WTC11 (cell line): ENCODE results near the gene APOL2. TPM values are rescaled to one million over a fixed set of nuclear protein-coding genes. Genes with fewer than 3 reads are reported as not detected.

Experiments
- ATAC-seq: fragments of 200-7000 bp; cut with Tn5 transposase; 2 replicates; pipeline ENCODE4 v1.10.0; 2021; ENCODE audit warnings: mild to moderate bottlenecking, moderate library complexity
- CTCF ChIA-PET: fragments of 300-600 bp; sonication (Branson Sonifier 250); formaldehyde crosslinking; loops from one replicate; lab custom pipeline; 2021; ENCODE audit warnings: antibody characterized with exemption; lab: Charles Lee
- POLR2A ChIA-PET: fragments of 350-600 bp; sonication (Branson Sonifier 250); formaldehyde crosslinking; loops from one replicate; lab custom pipeline; 2021; ENCODE audit warnings: antibody characterized with exemption; lab: Charles Lee
- DNase-seq: peaks from one replicate; pipeline ENCODE4 v3.0.0; 2021; ENCODE audit warnings: low spot score
- H3K27ac Mint-ChIP-seq: 2 replicates; pipeline ENCODE4 v1.8.0; 2021; ENCODE audit warnings: mixed read lengths
- H3K27me3 Mint-ChIP-seq: 2 replicates; pipeline ENCODE4 v1.8.0; 2021; ENCODE audit warnings: low read depth, mild to moderate bottlenecking, moderate library complexity, mixed read lengths
- H3K36me3 Mint-ChIP-seq: 2 replicates; pipeline ENCODE4 v1.8.0; 2021; ENCODE audit warnings: mixed read lengths
- H3K4me1 Mint-ChIP-seq: 2 replicates; pipeline ENCODE4 v1.8.0; 2022; ENCODE audit warnings: mixed read lengths
- H3K4me3 Mint-ChIP-seq: 2 replicates; pipeline ENCODE4 v1.8.0; 2021; ENCODE audit warnings: mild to moderate bottlenecking, moderate library complexity, mixed read lengths
- H3K9me3 Mint-ChIP-seq: 2 replicates; pipeline ENCODE4 v1.8.0; 2021; ENCODE audit warnings: mixed read lengths
- EMX1 ChIP-seq: fragments of 250-450 bp; sonication (Bioruptor Pico); IDR thresholded peaks from 2 replicates; pipeline ENCODE4 v1.8.0; 2021; ENCODE audit warnings: mild to moderate bottlenecking
- GRHL2 ChIP-seq: fragments of 250-450 bp; sonication (Bioruptor Pico); IDR thresholded peaks from 2 replicates; pipeline ENCODE4 v1.8.0; 2022; ENCODE audit warnings: mild to moderate bottlenecking, moderate library complexity; ENCODE audit not compliant: insufficient replicate concordance, severe bottlenecking
- HMGA2 ChIP-seq: fragments of 250-450 bp; sonication (Bioruptor Pico); IDR thresholded peaks from 2 replicates; pipeline ENCODE4 v1.4.0; 2021; ENCODE audit warnings: mild to moderate bottlenecking, moderate library complexity
- NFYB ChIP-seq: sonication (generic); formaldehyde crosslinking; conservative IDR thresholded peaks from 2 replicates; pipeline ENCODE4 v1.8.0; 2022; ENCODE audit warnings: low read depth, missing genetic modification reagents
- RORB ChIP-seq: fragments of 250-450 bp; sonication (Bioruptor Pico); IDR thresholded peaks from 2 replicates; pipeline ENCODE4 v1.9.0; 2021; ENCODE audit warnings: mild to moderate bottlenecking
- TP53 ChIP-seq: sonication (generic); formaldehyde crosslinking; IDR thresholded peaks from 2 replicates; pipeline ENCODE4 v1.8.1; 2023; ENCODE audit warnings: mild to moderate bottlenecking, missing genetic modification reagents
- ZNF121 ChIP-seq: sonication (generic); formaldehyde crosslinking; IDR thresholded peaks from 2 replicates; pipeline ENCODE4 v1.8.0; 2023; ENCODE audit warnings: missing genetic modification reagents
- ZNF138 ChIP-seq: sonication (generic); formaldehyde crosslinking; conservative IDR thresholded peaks from 2 replicates; pipeline ENCODE4 v1.8.1; 2022; ENCODE audit warnings: mild to moderate bottlenecking, moderate library complexity, missing genetic modification reagents
- ZNF219 ChIP-seq: sonication (generic); formaldehyde crosslinking; IDR thresholded peaks from 2 replicates; pipeline ENCODE4 v1.8.0; 2023; ENCODE audit warnings: missing genetic modification reagents, mild to moderate bottlenecking, borderline replicate concordance
- total RNA-seq: library from RNA; stranded (reverse); gene quantifications from 3 replicates; pipeline ENCODE4 v1.2.3, GENCODE V29; 2021
- TF ChIP-seq, protein P1 (sequence below): sonication (generic); formaldehyde crosslinking; IDR thresholded peaks from 2 replicates; pipeline ENCODE4 v1.8.0; 2022; ENCODE audit warnings: mild to moderate bottlenecking, missing genetic modification reagents
- TF ChIP-seq, protein P2 (sequence below): fragments of 250-450 bp; sonication (Bioruptor Pico); IDR thresholded peaks from 2 replicates; pipeline ENCODE4 v1.8.0; 2021; ENCODE audit warnings: mild to moderate bottlenecking
- TF ChIP-seq, protein P3 (sequence below): sonication (generic); formaldehyde crosslinking; IDR thresholded peaks from 2 replicates; pipeline ENCODE4 v1.8.1; 2023; ENCODE audit warnings: mild to moderate bottlenecking, missing genetic modification reagents, borderline replicate concordance
- TF ChIP-seq, protein P4 (sequence below): sonication (generic); formaldehyde crosslinking; IDR thresholded peaks from 2 replicates; pipeline ENCODE4 v1.8.1; 2022; ENCODE audit warnings: low read depth, mild to moderate bottlenecking, moderate library complexity, missing genetic modification reagents, borderline replicate concordance
- TF ChIP-seq, protein P5 (sequence below): sonication (generic); formaldehyde crosslinking; conservative IDR thresholded peaks from 2 replicates; pipeline ENCODE4 v1.8.1; 2023; ENCODE audit warnings: mild to moderate bottlenecking, low read depth, missing genetic modification reagents, moderate library complexity

The APOL2 gene
- total RNA-seq, 1 experiment from 2014 or later: 11.2 TPM

DNA sequence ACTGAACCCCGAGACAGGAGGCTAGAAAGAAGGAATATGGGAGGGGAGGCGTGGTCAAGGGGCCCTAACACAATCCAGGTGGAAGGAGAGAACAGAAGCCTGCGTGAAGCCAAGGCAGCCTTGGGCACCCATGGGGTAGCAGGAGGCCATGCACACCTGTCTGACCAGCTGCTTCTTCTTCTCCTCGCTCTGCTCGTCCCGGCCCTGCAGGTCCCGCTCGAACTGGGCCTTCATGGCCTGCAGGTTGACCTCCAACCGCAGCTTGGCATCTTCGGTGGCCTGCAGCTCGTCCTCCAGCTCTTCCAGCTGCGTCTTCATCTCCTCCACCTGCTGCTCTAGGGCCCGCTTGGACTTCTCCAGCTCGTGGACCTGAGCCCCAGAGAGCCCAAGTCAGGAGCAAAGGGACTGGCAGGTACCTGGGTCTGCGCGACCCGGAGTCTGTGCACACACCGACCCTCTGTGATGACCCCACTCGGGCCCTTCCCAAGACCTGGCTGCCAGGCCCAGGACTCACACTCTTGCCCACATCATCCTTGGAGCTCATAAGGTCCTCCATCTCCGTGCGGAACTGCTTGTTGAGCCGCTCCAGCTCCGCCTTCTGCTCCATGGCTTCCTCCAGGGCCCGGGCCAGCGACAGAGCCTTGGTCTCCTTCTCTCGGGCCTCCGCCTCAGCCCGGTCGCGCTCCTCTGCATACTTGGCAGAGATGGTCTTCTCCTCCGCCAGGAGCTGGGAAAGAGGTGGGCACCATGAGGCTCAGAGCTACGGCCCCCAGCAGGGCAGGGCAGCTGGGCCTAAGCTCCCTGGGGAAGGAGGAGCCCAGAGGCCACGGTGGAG is 49.5 kb upstream of the APOL2 start:
- no peaks in the 10 kb centered on the region for H3K27me3 Mint-ChIP-seq
- ATAC-seq: no peak
- CTCF ChIA-PET: interaction anchor here (1.2 kb wide), 1 partner anchor 12 kb away, joined by 3 read pairs; no protein-coding TSS in a partner anchor

DNA sequence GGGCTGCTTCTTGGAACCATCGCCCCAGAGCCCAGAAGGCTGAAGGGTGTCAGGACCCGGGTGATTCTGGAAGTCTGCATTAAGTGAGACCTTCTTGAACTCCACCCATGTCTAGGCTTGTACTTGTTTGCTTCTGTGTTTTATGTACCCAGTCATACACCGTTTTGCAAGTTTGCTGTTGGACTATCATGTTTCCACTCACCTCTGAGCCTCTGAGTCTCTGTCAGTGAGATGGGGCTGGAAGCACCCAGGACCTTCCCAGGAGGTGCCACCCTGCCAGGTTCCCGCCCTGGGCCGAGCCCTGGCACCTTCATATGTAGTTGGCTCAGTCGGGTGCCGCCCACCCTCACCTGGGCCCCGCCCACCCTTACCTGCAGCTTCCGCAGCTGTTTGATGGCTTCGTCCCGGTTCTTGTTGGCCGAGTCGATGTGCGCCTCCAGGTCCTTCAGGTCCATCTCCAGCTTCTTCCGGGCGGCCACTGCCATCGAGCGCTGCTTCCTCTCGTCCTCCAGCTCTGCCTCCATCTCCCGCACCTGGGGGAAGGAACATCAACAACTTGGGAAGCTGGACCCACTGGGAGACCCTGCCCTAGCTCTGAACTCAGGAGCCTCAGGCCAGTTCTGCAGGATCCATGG is 48.7 kb upstream of the APOL2 start:
- Mint-ChIP-seq H3K36me3 (peaks cover 84% of the 10 kb centered on the region), H3K27ac (no peak overlapping the region), H3K4me1 (peaks cover 5% of the 10 kb centered on the region; the same call in 1 of the 2 replicates), H3K9me3 (peaks cover 11% of the 10 kb centered on the region), H3K27me3 (no peaks in the 10 kb centered on the region), H3K4me3 (no peak overlapping the region)
- no peak for ATAC-seq
- CTCF ChIA-PET: interaction anchor here (2.3 kb wide), 1 partner anchor 198 kb away, joined by 16 read pairs; no protein-coding TSS in a partner anchor
- POLR2A ChIA-PET: interaction anchor here (0.5 to 0.6 kb wide), 2 partner anchors 24 to 570 kb away, joined by 3 to 7 read pairs; partner anchors contain the start of gene APOL5
- no peak for TF ChIP-seq NFYB
- TF ChIP-seq RORB (CRISPR knock-in tag): no peak
- no peak for TF ChIP-seq HMGA2 (CRISPR knock-in tag)
- no peak for TF ChIP-seq TP53 (CRISPR knock-in tag)
- no peak for TF ChIP-seq EMX1 (CRISPR knock-in tag)
- TF ChIP-seq, protein P1, sequence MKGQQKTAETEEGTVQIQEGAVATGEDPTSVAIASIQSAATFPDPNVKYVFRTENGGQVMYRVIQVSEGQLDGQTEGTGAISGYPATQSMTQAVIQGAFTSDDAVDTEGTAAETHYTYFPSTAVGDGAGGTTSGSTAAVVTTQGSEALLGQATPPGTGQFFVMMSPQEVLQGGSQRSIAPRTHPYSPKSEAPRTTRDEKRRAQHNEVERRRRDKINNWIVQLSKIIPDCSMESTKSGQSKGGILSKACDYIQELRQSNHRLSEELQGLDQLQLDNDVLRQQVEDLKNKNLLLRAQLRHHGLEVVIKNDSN: no peak
- TF ChIP-seq, protein P2, sequence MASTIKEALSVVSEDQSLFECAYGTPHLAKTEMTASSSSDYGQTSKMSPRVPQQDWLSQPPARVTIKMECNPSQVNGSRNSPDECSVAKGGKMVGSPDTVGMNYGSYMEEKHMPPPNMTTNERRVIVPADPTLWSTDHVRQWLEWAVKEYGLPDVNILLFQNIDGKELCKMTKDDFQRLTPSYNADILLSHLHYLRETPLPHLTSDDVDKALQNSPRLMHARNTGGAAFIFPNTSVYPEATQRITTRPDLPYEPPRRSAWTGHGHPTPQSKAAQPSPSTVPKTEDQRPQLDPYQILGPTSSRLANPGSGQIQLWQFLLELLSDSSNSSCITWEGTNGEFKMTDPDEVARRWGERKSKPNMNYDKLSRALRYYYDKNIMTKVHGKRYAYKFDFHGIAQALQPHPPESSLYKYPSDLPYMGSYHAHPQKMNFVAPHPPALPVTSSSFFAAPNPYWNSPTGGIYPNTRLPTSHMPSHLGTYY (CRISPR knock-in tag): no peak
- TF ChIP-seq, protein P3, sequence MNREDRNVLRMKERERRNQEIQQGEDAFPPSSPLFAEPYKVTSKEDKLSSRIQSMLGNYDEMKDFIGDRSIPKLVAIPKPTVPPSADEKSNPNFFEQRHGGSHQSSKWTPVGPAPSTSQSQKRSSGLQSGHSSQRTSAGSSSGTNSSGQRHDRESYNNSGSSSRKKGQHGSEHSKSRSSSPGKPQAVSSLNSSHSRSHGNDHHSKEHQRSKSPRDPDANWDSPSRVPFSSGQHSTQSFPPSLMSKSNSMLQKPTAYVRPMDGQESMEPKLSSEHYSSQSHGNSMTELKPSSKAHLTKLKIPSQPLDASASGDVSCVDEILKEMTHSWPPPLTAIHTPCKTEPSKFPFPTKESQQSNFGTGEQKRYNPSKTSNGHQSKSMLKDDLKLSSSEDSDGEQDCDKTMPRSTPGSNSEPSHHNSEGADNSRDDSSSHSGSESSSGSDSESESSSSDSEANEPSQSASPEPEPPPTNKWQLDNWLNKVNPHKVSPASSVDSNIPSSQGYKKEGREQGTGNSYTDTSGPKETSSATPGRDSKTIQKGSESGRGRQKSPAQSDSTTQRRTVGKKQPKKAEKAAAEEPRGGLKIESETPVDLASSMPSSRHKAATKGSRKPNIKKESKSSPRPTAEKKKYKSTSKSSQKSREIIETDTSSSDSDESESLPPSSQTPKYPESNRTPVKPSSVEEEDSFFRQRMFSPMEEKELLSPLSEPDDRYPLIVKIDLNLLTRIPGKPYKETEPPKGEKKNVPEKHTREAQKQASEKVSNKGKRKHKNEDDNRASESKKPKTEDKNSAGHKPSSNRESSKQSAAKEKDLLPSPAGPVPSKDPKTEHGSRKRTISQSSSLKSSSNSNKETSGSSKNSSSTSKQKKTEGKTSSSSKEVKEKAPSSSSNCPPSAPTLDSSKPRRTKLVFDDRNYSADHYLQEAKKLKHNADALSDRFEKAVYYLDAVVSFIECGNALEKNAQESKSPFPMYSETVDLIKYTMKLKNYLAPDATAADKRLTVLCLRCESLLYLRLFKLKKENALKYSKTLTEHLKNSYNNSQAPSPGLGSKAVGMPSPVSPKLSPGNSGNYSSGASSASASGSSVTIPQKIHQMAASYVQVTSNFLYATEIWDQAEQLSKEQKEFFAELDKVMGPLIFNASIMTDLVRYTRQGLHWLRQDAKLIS (CRISPR knock-in tag): no peak
- no peak for TF ChIP-seq ZNF121
- TF ChIP-seq, protein P4, sequence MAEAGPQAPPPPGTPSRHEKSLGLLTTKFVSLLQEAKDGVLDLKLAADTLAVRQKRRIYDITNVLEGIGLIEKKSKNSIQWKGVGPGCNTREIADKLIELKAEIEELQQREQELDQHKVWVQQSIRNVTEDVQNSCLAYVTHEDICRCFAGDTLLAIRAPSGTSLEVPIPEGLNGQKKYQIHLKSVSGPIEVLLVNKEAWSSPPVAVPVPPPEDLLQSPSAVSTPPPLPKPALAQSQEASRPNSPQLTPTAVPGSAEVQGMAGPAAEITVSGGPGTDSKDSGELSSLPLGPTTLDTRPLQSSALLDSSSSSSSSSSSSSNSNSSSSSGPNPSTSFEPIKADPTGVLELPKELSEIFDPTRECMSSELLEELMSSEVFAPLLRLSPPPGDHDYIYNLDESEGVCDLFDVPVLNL (CRISPR knock-in tag): no peak
- no peak for TF ChIP-seq ZNF219 (CRISPR knock-in tag)
- TF ChIP-seq ZNF138 (CRISPR knock-in tag): no peak
- DNase-seq: no peak

More for the DNA sequence above, 49.5 kb upstream of the APOL2 start:
- Mint-ChIP-seq H3K4me1 (peaks cover 5% of the 10 kb centered on the region; the same call in 1 of the 2 replicates), H3K36me3 (peaks cover 85% of the 10 kb centered on the region), H3K4me3 (no peak overlapping the region), H3K27ac (no peak overlapping the region)
- DNase-seq: no peak
- POLR2A ChIA-PET: interaction anchor here (0.6 kb wide), 1 partner anchor 24 kb away, joined by 3 read pairs; no protein-coding TSS in a partner anchor
- TF ChIP-seq, protein P5, sequence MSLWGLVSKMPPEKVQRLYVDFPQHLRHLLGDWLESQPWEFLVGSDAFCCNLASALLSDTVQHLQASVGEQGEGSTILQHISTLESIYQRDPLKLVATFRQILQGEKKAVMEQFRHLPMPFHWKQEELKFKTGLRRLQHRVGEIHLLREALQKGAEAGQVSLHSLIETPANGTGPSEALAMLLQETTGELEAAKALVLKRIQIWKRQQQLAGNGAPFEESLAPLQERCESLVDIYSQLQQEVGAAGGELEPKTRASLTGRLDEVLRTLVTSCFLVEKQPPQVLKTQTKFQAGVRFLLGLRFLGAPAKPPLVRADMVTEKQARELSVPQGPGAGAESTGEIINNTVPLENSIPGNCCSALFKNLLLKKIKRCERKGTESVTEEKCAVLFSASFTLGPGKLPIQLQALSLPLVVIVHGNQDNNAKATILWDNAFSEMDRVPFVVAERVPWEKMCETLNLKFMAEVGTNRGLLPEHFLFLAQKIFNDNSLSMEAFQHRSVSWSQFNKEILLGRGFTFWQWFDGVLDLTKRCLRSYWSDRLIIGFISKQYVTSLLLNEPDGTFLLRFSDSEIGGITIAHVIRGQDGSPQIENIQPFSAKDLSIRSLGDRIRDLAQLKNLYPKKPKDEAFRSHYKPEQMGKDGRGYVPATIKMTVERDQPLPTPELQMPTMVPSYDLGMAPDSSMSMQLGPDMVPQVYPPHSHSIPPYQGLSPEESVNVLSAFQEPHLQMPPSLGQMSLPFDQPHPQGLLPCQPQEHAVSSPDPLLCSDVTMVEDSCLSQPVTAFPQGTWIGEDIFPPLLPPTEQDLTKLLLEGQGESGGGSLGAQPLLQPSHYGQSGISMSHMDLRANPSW (CRISPR knock-in tag): no peak
- no peak for TF ChIP-seq GRHL2 (CRISPR knock-in tag)
- TF ChIP-seq, all 79 proteins: peak for 0
- peaks cover 11% of the 10 kb centered on the region for H3K9me3 Mint-ChIP-seq
